ENCODE data around the gene BCL11B.

BCL11B gene

GRCh38 chr14:99244941-99245563, 26.9 kb downstream of the BCL11B start:
- Histone ChIP-seq H3K27me3 (ENCODE audit: control insufficient read depth, insufficient read depth, low read length) (no peaks in the 10 kb centered on the region), H3K36me3 (ENCODE audit: control insufficient read depth, insufficient read depth, low read length) (no peaks in the 10 kb centered on the region), H3K4me1 (ENCODE audit: control insufficient read depth, insufficient read depth, low read length) (no peaks in the 10 kb centered on the region), H3K4me3 (ENCODE audit: low read length) (no peak overlapping the region), H3K27ac (ENCODE audit: low read depth, low read length) (no peak overlapping the region), H3K9ac (ENCODE audit: low read length) (no peak overlapping the region)

GRCh38 chr14:99244367-99244901, 27.6 kb downstream of the BCL11B start:
- Histone ChIP-seq H3K4me1 (ENCODE audit: control insufficient read depth, insufficient read depth, low read length) (no peaks in the 10 kb centered on the region), H3K4me3 (ENCODE audit: low read length) (no peak overlapping the region), H3K9ac (ENCODE audit: low read length) (no peak overlapping the region), H3K36me3 (ENCODE audit: control insufficient read depth, insufficient read depth, low read length) (no peaks in the 10 kb centered on the region), H3K27ac (ENCODE audit: low read depth, low read length) (no peak overlapping the region), H3K27me3 (ENCODE audit: control insufficient read depth, insufficient read depth, low read length) (no peaks in the 10 kb centered on the region)

GRCh38 chr14:99242816-99243721, 28.9 kb downstream of the BCL11B start:
- no peak overlapping the region for H3K4me3 ChIP-seq (ENCODE audit: low read length)
- H3K27ac ChIP-seq (ENCODE audit: low read depth, low read length) = no peak overlapping the region
- H3K4me1 ChIP-seq (ENCODE audit: control insufficient read depth, insufficient read depth, low read length) = no peaks in the 10 kb centered on the region

GRCh38 chr14:99242238-99242637, 29.8 kb downstream of the BCL11B start:
- Histone ChIP-seq H3K9ac (ENCODE audit: low read length) (no peak overlapping the region), H3K4me3 (ENCODE audit: low read length) (no peak overlapping the region), H3K27me3 (ENCODE audit: control insufficient read depth, insufficient read depth, low read length) (no peaks in the 10 kb centered on the region), H3K36me3 (ENCODE audit: control insufficient read depth, insufficient read depth, low read length) (no peaks in the 10 kb centered on the region), H3K27ac (ENCODE audit: low read depth, low read length) (no peak overlapping the region), H3K4me1 (ENCODE audit: control insufficient read depth, insufficient read depth, low read length) (no peaks in the 10 kb centered on the region)

More at GRCh38 chr14:99242816-99243721, 28.9 kb downstream of the BCL11B start:
- Histone ChIP-seq H3K9ac (ENCODE audit: low read length) (no peak overlapping the region), H3K36me3 (ENCODE audit: control insufficient read depth, insufficient read depth, low read length) (no peaks in the 10 kb centered on the region), H3K27me3 (ENCODE audit: control insufficient read depth, insufficient read depth, low read length) (no peaks in the 10 kb centered on the region)

GRCh38 chr14:99241325-99242010, 30.5 kb downstream of the BCL11B start:
- no peak overlapping the region for H3K9ac ChIP-seq (ENCODE audit: low read length)
- H3K27me3 ChIP-seq (ENCODE audit: control insufficient read depth, insufficient read depth, low read length) = no peaks in the 10 kb centered on the region
- no peaks in the 10 kb centered on the region for H3K4me1 ChIP-seq (ENCODE audit: control insufficient read depth, insufficient read depth, low read length)
- no peak overlapping the region for H3K4me3 ChIP-seq (ENCODE audit: low read length)
- H3K27ac ChIP-seq (ENCODE audit: low read depth, low read length) = no peak overlapping the region
- no peaks in the 10 kb centered on the region for H3K36me3 ChIP-seq (ENCODE audit: control insufficient read depth, insufficient read depth, low read length)

- Histone ChIP-seq H3K27ac (ENCODE audit: low read depth, low read length) (no peak overlapping the region), H3K4me1 (ENCODE audit: control insufficient read depth, insufficient read depth, low read length) (no peaks in the 10 kb centered on the region), H3K4me3 (ENCODE audit: low read length) (no peak overlapping the region), H3K36me3 (ENCODE audit: control insufficient read depth, insufficient read depth, low read length) (no peaks in the 10 kb centered on the region), H3K27me3 (ENCODE audit: control insufficient read depth, insufficient read depth, low read length) (no peaks in the 10 kb centered on the region), H3K9ac (ENCODE audit: low read length) (no peak overlapping the region)
Measured at GRCh38 chr14:99240627-99241324, 31.2 kb downstream of the BCL11B start.

- Histone ChIP-seq H3K27ac (ENCODE audit: low read depth, low read length) (no peak overlapping the region), H3K4me1 (ENCODE audit: control insufficient read depth, insufficient read depth, low read length) (no peaks in the 10 kb centered on the region), H3K27me3 (ENCODE audit: control insufficient read depth, insufficient read depth, low read length) (no peaks in the 10 kb centered on the region), H3K9ac (ENCODE audit: low read length) (no peak overlapping the region), H3K36me3 (ENCODE audit: control insufficient read depth, insufficient read depth, low read length) (no peaks in the 10 kb centered on the region), H3K4me3 (ENCODE audit: low read length) (no peak overlapping the region)
Measured at GRCh38 chr14:99239661-99240092, 32.3 kb downstream of the BCL11B start.

- Histone ChIP-seq H3K27ac (ENCODE audit: low read depth, low read length) (no peak overlapping the region), H3K36me3 (ENCODE audit: control insufficient read depth, insufficient read depth, low read length) (no peaks in the 10 kb centered on the region), H3K27me3 (ENCODE audit: control insufficient read depth, insufficient read depth, low read length) (no peaks in the 10 kb centered on the region), H3K4me3 (ENCODE audit: low read length) (no peak overlapping the region), H3K9ac (ENCODE audit: low read length) (no peak overlapping the region), H3K4me1 (ENCODE audit: control insufficient read depth, insufficient read depth, low read length) (no peaks in the 10 kb centered on the region)
Measured at GRCh38 chr14:99238216-99238615, 33.8 kb downstream of the BCL11B start.

- H3K36me3 ChIP-seq (ENCODE audit: control insufficient read depth, insufficient read depth, low read length) = no peaks in the 10 kb centered on the region
- H3K27me3 ChIP-seq (ENCODE audit: control insufficient read depth, insufficient read depth, low read length) = no peaks in the 10 kb centered on the region
- H3K4me1 ChIP-seq (ENCODE audit: control insufficient read depth, insufficient read depth, low read length) = no peaks in the 10 kb centered on the region
- no peak overlapping the region for H3K9ac ChIP-seq (ENCODE audit: low read length)
- no peak overlapping the region for H3K27ac ChIP-seq (ENCODE audit: low read depth, low read length)
- H3K4me3 ChIP-seq (ENCODE audit: low read length) = no peak overlapping the region
Measured at GRCh38 chr14:99237288-99237687, 34.7 kb downstream of the BCL11B start.

GRCh38 chr14:99236386-99237138, 35.4 kb downstream of the BCL11B start:
- Histone ChIP-seq H3K9ac (ENCODE audit: low read length) (no peak overlapping the region), H3K4me1 (ENCODE audit: control insufficient read depth, insufficient read depth, low read length) (no peaks in the 10 kb centered on the region), H3K36me3 (ENCODE audit: control insufficient read depth, insufficient read depth, low read length) (no peaks in the 10 kb centered on the region), H3K4me3 (ENCODE audit: low read length) (no peak overlapping the region), H3K27ac (ENCODE audit: low read depth, low read length) (no peak overlapping the region), H3K27me3 (ENCODE audit: control insufficient read depth, insufficient read depth, low read length) (no peaks in the 10 kb centered on the region)

- no peak overlapping the region for H3K9ac ChIP-seq (ENCODE audit: low read length)
- no peaks in the 10 kb centered on the region for H3K4me1 ChIP-seq (ENCODE audit: control insufficient read depth, insufficient read depth, low read length)
- H3K27me3 ChIP-seq (ENCODE audit: control insufficient read depth, insufficient read depth, low read length) = no peaks in the 10 kb centered on the region
- H3K36me3 ChIP-seq (ENCODE audit: control insufficient read depth, insufficient read depth, low read length) = no peaks in the 10 kb centered on the region
- H3K4me3 ChIP-seq (ENCODE audit: low read length) = no peak overlapping the region
- H3K27ac ChIP-seq (ENCODE audit: low read depth, low read length) = no peak overlapping the region
Measured at GRCh38 chr14:99235582-99236320, 36.2 kb downstream of the BCL11B start.

Measured in rectal smooth muscle tissue (tissue), 1 donor.